Subcutaneous abdominal adipose tissue (tissue), 5 donors: ENCODE measurements around the gene GLYATL2.

Experiments
- H3K27ac ChIP-seq: one replicate; pipeline ENCODE4 v1.7.0; 2013; ENCODE audit warnings: low read depth, mild to moderate bottlenecking, inconsistent platforms, low read length, moderate library complexity
- H3K27me3 ChIP-seq, 5 donors: one replicate each; pipeline ENCODE4 v1.7.0; 2013; ENCODE audit warnings: low read length in 5 of 5, inconsistent platforms in 1 of 5; ENCODE audit not compliant: control insufficient read depth in 5 of 5, insufficient read depth in 4 of 5
- H3K36me3 ChIP-seq, 5 donors: one replicate each; pipeline ENCODE4 v1.7.0; 2013; ENCODE audit warnings: low read length in 5 of 5; ENCODE audit not compliant: control insufficient read depth in 5 of 5, insufficient read depth in 5 of 5
- H3K4me1 ChIP-seq, 5 donors: one replicate each; pipeline ENCODE4 v1.7.0; 2013; ENCODE audit warnings: low read length in 5 of 5, mild to moderate bottlenecking in 3 of 5, moderate library complexity in 1 of 5; ENCODE audit not compliant: control insufficient read depth in 5 of 5, insufficient read depth in 5 of 5
- H3K4me3 ChIP-seq, 5 donors: one replicate each; pipeline ENCODE4 v1.7.0; 2013; ENCODE audit warnings: low read length in 5 of 5, low read depth in 1 of 5
- H3K9ac ChIP-seq, 5 donors: one replicate each; pipeline ENCODE4 v1.7.0; 2013; ENCODE audit warnings: low read length in 5 of 5, mild to moderate bottlenecking in 4 of 5, moderate library complexity in 3 of 5
- H3K9me3 ChIP-seq, 5 donors: one replicate each; pipeline ENCODE4 v1.7.0; 2013; ENCODE audit warnings: low read length in 5 of 5; ENCODE audit not compliant: control insufficient read depth in 5 of 5
- donor health status: healthy.
- donor health status: healthy.
- donor health status: healthy.
- donor health status: healthy.
- donor health status: healthy.

GLYATL2 gene

DNA sequence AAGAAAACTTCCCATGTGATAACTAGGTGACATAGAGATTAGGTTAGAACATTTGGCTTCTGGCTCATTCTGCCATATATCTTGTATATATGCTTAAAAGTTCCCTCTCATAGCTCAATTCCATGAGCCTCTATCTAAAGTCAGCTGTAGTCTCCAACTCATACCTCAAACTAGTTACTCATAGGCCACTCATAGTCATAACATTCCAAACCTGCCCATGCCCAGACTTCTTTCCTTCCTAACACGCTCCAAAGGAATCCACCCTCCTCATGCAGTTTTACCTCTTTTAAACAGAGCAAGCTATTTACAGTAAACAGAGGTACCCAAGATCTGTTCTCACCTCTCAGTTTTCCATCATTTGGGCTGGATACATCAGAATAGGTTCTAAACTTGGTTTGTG is 39.4 kb downstream of the GLYATL2 start:
- Histone ChIP-seq H3K4me3 (no peak overlapping the region), H3K27ac (no peak overlapping the region), H3K9me3 (no peaks in the 10 kb centered on the region), H3K36me3 (no peaks in the 10 kb centered on the region), H3K27me3 (no peaks in the 10 kb centered on the region), H3K9ac (no peak overlapping the region), H3K4me1 (no peaks in the 10 kb centered on the region)

- no peak overlapping the region for H3K27ac ChIP-seq
- no peaks in the 10 kb centered on the region for H3K9me3 ChIP-seq
- no peaks in the 10 kb centered on the region for H3K27me3 ChIP-seq
- H3K4me3 ChIP-seq = no peak overlapping the region
- no peaks in the 10 kb centered on the region for H3K4me1 ChIP-seq
- no peaks in the 10 kb centered on the region for H3K36me3 ChIP-seq
- no peak overlapping the region for H3K9ac ChIP-seq
Measured at GRCh38 chr11:58801974-58802545, 42.4 kb downstream of the GLYATL2 start.

DNA sequence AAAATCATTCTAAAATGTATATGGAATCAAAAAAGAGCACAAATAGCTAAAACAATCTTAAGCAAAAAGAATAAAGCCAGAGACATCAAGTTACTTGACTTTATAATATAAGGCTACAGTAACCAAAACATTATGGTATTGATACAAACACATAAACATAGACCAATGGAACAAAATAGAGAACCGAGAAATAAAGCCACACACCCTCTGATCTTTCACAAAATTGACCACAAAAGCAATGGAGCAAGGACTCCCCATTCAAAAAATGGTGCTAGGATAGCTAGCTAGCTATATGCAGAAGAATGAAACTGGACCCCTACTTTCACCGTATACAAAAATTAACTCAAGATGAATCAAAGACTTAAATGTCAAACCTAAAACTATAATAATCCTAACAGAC is 43.2 kb downstream of the GLYATL2 start:
- H3K4me1 ChIP-seq = no peaks in the 10 kb centered on the region
- H3K9me3 ChIP-seq = no peaks in the 10 kb centered on the region
- no peak overlapping the region for H3K9ac ChIP-seq

DNA sequence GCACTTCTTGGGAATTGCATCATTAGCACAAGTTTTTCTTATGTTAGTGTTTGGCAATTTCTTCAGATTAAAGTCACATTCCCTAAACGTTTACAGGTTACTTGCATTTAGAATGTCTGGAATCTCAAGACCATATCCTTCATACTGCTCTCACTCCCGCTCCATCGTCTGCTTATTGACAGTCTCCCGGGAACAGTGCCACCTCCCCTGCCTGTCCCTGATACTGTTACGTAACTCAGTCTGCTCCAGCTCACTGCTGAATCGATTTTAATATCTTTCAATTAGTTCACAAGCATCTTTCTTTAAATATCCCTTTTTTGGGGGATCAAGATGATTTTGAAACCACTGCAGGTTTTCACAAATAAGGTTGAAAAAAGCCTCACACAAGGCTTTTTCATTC is 48.2 kb downstream of the GLYATL2 start:
- no peak overlapping the region for H3K27ac ChIP-seq
- H3K27me3 ChIP-seq = no peaks in the 10 kb centered on the region
- H3K9me3 ChIP-seq = no peaks in the 10 kb centered on the region
- no peak overlapping the region for H3K9ac ChIP-seq
- H3K36me3 ChIP-seq = no peaks in the 10 kb centered on the region
- H3K4me1 ChIP-seq = no peaks in the 10 kb centered on the region
- no peak overlapping the region for H3K4me3 ChIP-seq

More for the DNA sequence above, 43.2 kb downstream of the GLYATL2 start:
- Histone ChIP-seq H3K36me3 (no peaks in the 10 kb centered on the region), H3K27me3 (no peaks in the 10 kb centered on the region), H3K4me3 (no peak overlapping the region), H3K27ac (no peak overlapping the region)

GRCh38 chr11:58788355-58789023 is 56.0 kb downstream of the GLYATL2 start:
- no peak overlapping the region for H3K4me3 ChIP-seq
- peaks cover 0 to 7% (median 0%) of the 10 kb centered on the region in 5 donors for H3K4me1 ChIP-seq
- H3K9ac ChIP-seq = no peak overlapping the region
- H3K9me3 ChIP-seq = peaks cover 0 to 3% (median 0%) of the 10 kb centered on the region in 5 donors
- no peaks in the 10 kb centered on the region for H3K27me3 ChIP-seq
- no peak overlapping the region for H3K27ac ChIP-seq
- H3K36me3 ChIP-seq = no peaks in the 10 kb centered on the region

DNA sequence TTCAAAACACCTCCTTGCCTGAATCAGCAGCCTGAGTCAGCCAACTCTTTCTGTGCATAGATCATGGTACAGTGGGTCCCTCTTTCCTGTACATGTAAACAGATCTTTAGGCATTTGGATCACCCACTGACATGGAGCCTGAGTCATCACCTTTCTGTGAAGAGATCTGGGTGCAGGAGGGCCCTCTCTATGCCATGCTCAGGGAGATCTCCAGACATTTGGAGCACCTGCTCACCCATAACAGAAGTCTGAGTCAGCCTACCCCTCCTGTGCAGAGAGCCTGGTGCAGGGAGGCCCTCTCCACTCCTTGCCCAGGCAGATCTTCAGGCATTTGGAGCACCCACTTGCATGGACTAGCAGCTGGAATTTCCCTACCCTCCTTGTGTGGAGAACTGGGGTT is 56.6 kb downstream of the GLYATL2 start:
- Histone ChIP-seq H3K4me1 (peaks cover 0 to 7% (median 0%) of the 10 kb centered on the region in 5 donors), H3K27ac (no peak overlapping the region), H3K9ac (no peak overlapping the region), H3K27me3 (no peaks in the 10 kb centered on the region), H3K4me3 (no peak overlapping the region), H3K36me3 (no peaks in the 10 kb centered on the region), H3K9me3 (peaks cover 0 to 3% (median 0%) of the 10 kb centered on the region in 5 donors)

- peaks cover 0 to 3% (median 0%) of the 10 kb centered on the region in 5 donors for H3K9me3 ChIP-seq
- no peak overlapping the region for H3K4me3 ChIP-seq
- no peaks in the 10 kb centered on the region for H3K36me3 ChIP-seq
- no peak overlapping the region for H3K9ac ChIP-seq
- peaks cover 0 to 7% (median 0%) of the 10 kb centered on the region in 5 donors for H3K4me1 ChIP-seq
- no peaks in the 10 kb centered on the region for H3K27me3 ChIP-seq
- no peak overlapping the region for H3K27ac ChIP-seq
Measured at GRCh38 chr11:58786693-58787092, 57.8 kb downstream of the GLYATL2 start.

DNA sequence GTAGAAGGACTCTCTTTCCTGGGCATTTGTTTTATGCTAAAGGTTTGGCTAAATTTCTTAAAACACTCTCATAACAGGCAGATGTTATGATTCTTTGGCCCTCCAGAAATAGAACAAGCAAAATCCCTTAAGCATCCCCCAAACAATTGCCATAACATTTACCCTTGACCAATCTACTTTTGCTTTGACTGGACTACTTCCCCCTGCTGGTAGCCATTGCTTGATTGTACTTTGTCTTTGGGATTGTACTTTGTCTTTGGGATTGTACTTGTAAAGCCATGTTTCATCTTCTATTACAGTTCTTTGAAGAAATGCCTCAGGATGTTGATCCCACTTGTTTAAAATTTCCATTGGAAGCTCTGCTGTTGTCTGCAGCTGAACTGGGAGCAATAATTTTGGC is 59.5 kb downstream of the GLYATL2 start:
- H3K4me3 ChIP-seq = no peak overlapping the region
- H3K4me1 ChIP-seq = peaks cover 0 to 7% (median 0%) of the 10 kb centered on the region in 5 donors
- peaks cover 0 to 3% (median 0%) of the 10 kb centered on the region in 5 donors for H3K9me3 ChIP-seq
- no peak overlapping the region for H3K9ac ChIP-seq
- H3K36me3 ChIP-seq = no peaks in the 10 kb centered on the region
- H3K27ac ChIP-seq = no peak overlapping the region
- H3K27me3 ChIP-seq = no peaks in the 10 kb centered on the region
